GM10847 (cell line): ENCODE data around the gene GRIK1.

Experiments
- POLR2A ChIP-seq: IDR thresholded peaks from 2 replicates; pipeline ENCODE4 v1.6.1; 2011; ENCODE audit not compliant: insufficient read length; ENCODE audit errors: extremely low read depth

The GRIK1 gene

GRCh38 chr21:29777160-29777559 is 162.6 kb downstream of the GRIK1 start:
- TF ChIP-seq POLR2A = no peak

- TF ChIP-seq POLR2A = no peak
Measured at GRCh38 chr21:29775462-29775861, 164.3 kb downstream of the GRIK1 start.

GRCh38 chr21:29771491-29772066 is 168.2 kb downstream of the GRIK1 start:
- TF ChIP-seq POLR2A = no peak

- TF ChIP-seq POLR2A = no peak
Measured at GRCh38 chr21:29763674-29764073, 176.1 kb downstream of the GRIK1 start.

GRCh38 chr21:29762570-29763082 is 177.2 kb downstream of the GRIK1 start:
- no peak for TF ChIP-seq POLR2A

- no peak for TF ChIP-seq POLR2A
Measured at GRCh38 chr21:29753216-29753615, 186.6 kb downstream of the GRIK1 start.

GRCh38 chr21:29751473-29752185 is 188.2 kb downstream of the GRIK1 start:
- no peak for TF ChIP-seq POLR2A

- no peak for TF ChIP-seq POLR2A
Measured at GRCh38 chr21:29749957-29750356, 189.8 kb downstream of the GRIK1 start.

GRCh38 chr21:29749223-29749622 is 190.6 kb downstream of the GRIK1 start:
- no peak for TF ChIP-seq POLR2A

GRCh38 chr21:29748391-29749167 is 191.2 kb downstream of the GRIK1 start:
- no peak for TF ChIP-seq POLR2A

GRCh38 chr21:29741761-29742160 is 198.0 kb downstream of the GRIK1 start:
- TF ChIP-seq POLR2A = no peak

- TF ChIP-seq POLR2A = no peak
Measured at GRCh38 chr21:29739176-29739575, 200.6 kb downstream of the GRIK1 start.

- TF ChIP-seq POLR2A = no peak
Measured at GRCh38 chr21:29738730-29739129, 201.1 kb downstream of the GRIK1 start.

GRCh38 chr21:29737186-29737585 is 202.6 kb downstream of the GRIK1 start:
- TF ChIP-seq POLR2A = no peak

- TF ChIP-seq POLR2A = no peak
Measured at GRCh38 chr21:29730281-29730680, 209.5 kb downstream of the GRIK1 start.

- no peak for TF ChIP-seq POLR2A
Measured at GRCh38 chr21:29726044-29726443, 213.8 kb downstream of the GRIK1 start.
